Measurements from ENCODE around the gene ZNF507. TPM values are rescaled to one million over a fixed set of nuclear protein-coding genes. Genes with fewer than 3 reads are reported as not detected.

ZNF507 gene
- total RNA-seq, 1 donor from 2014 or later, result 22.4 TPM

DNA sequence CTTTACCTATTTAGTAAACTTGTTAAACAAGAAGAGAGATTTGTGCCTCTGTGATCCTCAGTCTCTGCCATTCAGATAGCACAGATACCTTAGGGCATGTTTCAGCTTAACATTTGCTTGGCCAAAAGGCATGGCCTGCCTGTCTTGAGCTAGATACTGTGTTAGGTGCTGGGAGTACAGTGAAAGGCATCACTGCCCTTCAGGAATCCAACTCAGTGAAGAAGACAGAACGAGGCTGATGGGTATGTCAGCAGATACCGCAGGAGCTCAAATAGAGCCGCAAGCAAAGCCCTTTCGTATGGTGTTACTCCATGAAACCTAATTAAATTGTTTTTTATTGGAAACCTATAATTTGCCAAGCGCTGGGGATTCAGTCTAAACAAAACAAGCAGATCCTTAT, 12.9 kb downstream of the ZNF507 start:
- Histone ChIP-seq H4K20me1 (ENCODE audit: low read depth) (peaks cover 6% of the 10 kb centered on the region), H3F3A (ENCODE audit: low read depth) (no peaks in the 10 kb centered on the region), H3K4me1 (no peaks in the 10 kb centered on the region), H3K4me3 (no peak overlapping the region), H3K9me3 (ENCODE audit: low read depth) (no peaks in the 10 kb centered on the region), H3K9ac (no peak overlapping the region), H3K79me2 (ENCODE audit: low read depth) (peaks cover 12% of the 10 kb centered on the region), H3K27me3 (no peaks in the 10 kb centered on the region), H3K4me2 (no peak overlapping the region), H3K36me3 (peaks cover 21% of the 10 kb centered on the region), H2AFZ (replicated peaks) (no peak overlapping the region), H3K27ac (no peak overlapping the region)
- H3K27ac Mint-ChIP-seq, result no peak overlapping the region
- H3K4me1 Mint-ChIP-seq, result no peaks in the 10 kb centered on the region
- H3K27me3 Mint-ChIP-seq (ENCODE audit: insufficient read depth, low read depth), result no peaks in the 10 kb centered on the region
- H3K4me3 Mint-ChIP-seq, result no peak overlapping the region
- no peak for DNase-seq (ENCODE audit: low spot score)
- H3K36me3 Mint-ChIP-seq, result peaks cover 28% of the 10 kb centered on the region
- TF ChIP-seq EZH2 (IDR thresholded peaks at IDR 0.05) (no peak), EZH2phosphoT487 (IDR thresholded peaks at IDR 0.05) (no peak)
- TF ChIP-seq, protein P1, sequence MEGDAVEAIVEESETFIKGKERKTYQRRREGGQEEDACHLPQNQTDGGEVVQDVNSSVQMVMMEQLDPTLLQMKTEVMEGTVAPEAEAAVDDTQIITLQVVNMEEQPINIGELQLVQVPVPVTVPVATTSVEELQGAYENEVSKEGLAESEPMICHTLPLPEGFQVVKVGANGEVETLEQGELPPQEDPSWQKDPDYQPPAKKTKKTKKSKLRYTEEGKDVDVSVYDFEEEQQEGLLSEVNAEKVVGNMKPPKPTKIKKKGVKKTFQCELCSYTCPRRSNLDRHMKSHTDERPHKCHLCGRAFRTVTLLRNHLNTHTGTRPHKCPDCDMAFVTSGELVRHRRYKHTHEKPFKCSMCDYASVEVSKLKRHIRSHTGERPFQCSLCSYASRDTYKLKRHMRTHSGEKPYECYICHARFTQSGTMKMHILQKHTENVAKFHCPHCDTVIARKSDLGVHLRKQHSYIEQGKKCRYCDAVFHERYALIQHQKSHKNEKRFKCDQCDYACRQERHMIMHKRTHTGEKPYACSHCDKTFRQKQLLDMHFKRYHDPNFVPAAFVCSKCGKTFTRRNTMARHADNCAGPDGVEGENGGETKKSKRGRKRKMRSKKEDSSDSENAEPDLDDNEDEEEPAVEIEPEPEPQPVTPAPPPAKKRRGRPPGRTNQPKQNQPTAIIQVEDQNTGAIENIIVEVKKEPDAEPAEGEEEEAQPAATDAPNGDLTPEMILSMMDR (IDR thresholded peaks at IDR 0.05), result no peak
- no peaks in the 10 kb centered on the region for H3K9me3 Mint-ChIP-seq

DNA sequence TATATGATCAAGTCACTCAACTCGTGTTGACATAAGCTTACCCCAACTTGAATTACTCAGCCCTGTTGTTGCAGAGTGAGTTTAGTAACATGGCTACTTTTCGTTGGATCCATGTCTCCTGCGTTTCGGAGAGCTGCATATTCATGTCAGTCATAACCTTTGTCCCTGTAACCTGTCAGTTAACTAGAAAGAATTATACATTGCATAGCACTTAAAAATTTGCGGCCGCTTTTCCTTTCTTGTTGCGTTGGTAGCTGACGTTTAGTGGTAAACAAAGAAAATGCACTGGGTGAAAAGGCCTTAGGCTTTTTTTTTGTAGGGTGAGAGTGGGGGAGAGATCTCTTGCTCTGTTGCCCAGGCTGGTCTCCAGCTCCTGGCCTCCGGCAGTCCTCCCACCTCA, 14.2 kb downstream of the ZNF507 start:
- H3K27ac Mint-ChIP-seq, result no peak overlapping the region
- Histone ChIP-seq H3K4me1 (no peaks in the 10 kb centered on the region), H3K4me2 (no peak overlapping the region), H3K79me2 (ENCODE audit: low read depth) (peaks cover 18% of the 10 kb centered on the region), H3K36me3 (peaks cover 21% of the 10 kb centered on the region), H3K27me3 (no peaks in the 10 kb centered on the region), H3F3A (ENCODE audit: low read depth) (no peaks in the 10 kb centered on the region), H3K9ac (no peak overlapping the region), H3K9me3 (ENCODE audit: low read depth) (no peaks in the 10 kb centered on the region), H4K20me1 (ENCODE audit: low read depth) (peaks cover 7% of the 10 kb centered on the region), H2AFZ (replicated peaks) (no peak overlapping the region), H3K4me3 (no peak overlapping the region), H3K27ac (no peak overlapping the region)
- peaks cover 25% of the 10 kb centered on the region for H3K36me3 Mint-ChIP-seq
- no peak for TF ChIP-seq EZH2 (IDR thresholded peaks at IDR 0.05)
- TF ChIP-seq, protein P1 (IDR thresholded peaks at IDR 0.05), result no peak
- TF ChIP-seq EZH2phosphoT487 (IDR thresholded peaks at IDR 0.05), result no peak
- no peaks in the 10 kb centered on the region for H3K4me1 Mint-ChIP-seq
- no peak overlapping the region for H3K4me3 Mint-ChIP-seq
- no peak for DNase-seq (ENCODE audit: low spot score)
- H3K27me3 Mint-ChIP-seq (ENCODE audit: insufficient read depth, low read depth), result no peaks in the 10 kb centered on the region
- no peaks in the 10 kb centered on the region for H3K9me3 Mint-ChIP-seq

GRCh38 chr19:32361574-32362317, 16.3 kb downstream of the ZNF507 start:
- peaks cover 9% of the 10 kb centered on the region for H4K20me1 ChIP-seq (ENCODE audit: low read depth)
- no peaks in the 10 kb centered on the region for H3K9me3 ChIP-seq (ENCODE audit: low read depth)
- no peak overlapping the region for H3K4me3 Mint-ChIP-seq
- H3K4me1 Mint-ChIP-seq, result no peaks in the 10 kb centered on the region
- H3K4me2 ChIP-seq, result no peak overlapping the region
- H3K9ac ChIP-seq, result no peak overlapping the region
- H3K27ac Mint-ChIP-seq, result no peak overlapping the region
- TF ChIP-seq, protein P1 (IDR thresholded peaks at IDR 0.05), result no peak
- no peak for TF ChIP-seq EZH2phosphoT487 (IDR thresholded peaks at IDR 0.05)
- no peak for TF ChIP-seq EZH2 (IDR thresholded peaks at IDR 0.05)
- H3K27me3 Mint-ChIP-seq (ENCODE audit: insufficient read depth, low read depth), result no peaks in the 10 kb centered on the region
- DNase-seq (ENCODE audit: low spot score), result no peak
- no peak overlapping the region for H3K27ac ChIP-seq
- no peaks in the 10 kb centered on the region for H3K27me3 ChIP-seq
- peaks cover 30% of the 10 kb centered on the region for H3K79me2 ChIP-seq (ENCODE audit: low read depth)
- no peak overlapping the region for H2AFZ ChIP-seq (replicated peaks)
- H3K4me3 ChIP-seq, result no peak overlapping the region
- H3K4me1 ChIP-seq, result no peaks in the 10 kb centered on the region
- peaks cover 22% of the 10 kb centered on the region for H3K36me3 Mint-ChIP-seq
- peaks cover 21% of the 10 kb centered on the region for H3K36me3 ChIP-seq
- no peaks in the 10 kb centered on the region for H3F3A ChIP-seq (ENCODE audit: low read depth)
- no peaks in the 10 kb centered on the region for H3K9me3 Mint-ChIP-seq
